HepG2 (cell line): Measurements from ENCODE around the gene TXNRD2. TPM values are rescaled to one million over a fixed set of nuclear protein-coding genes. Genes with fewer than 3 reads are reported as not detected.

Experiments
- ATF6 ChIP-seq: sonication (generic); formaldehyde crosslinking; conservative IDR thresholded peaks from 2 replicates; pipeline ENCODE4 v1.4.0; 2020; ENCODE audit warnings: missing genetic modification reagents
- ATM ChIP-seq: fragments of 450-650 bp; IDR thresholded peaks from 2 replicates; pipeline ENCODE4 v1.7.1; 2017; ENCODE audit warnings: mild to moderate bottlenecking, borderline replicate concordance
- DMTF1 ChIP-seq: sonication (generic); formaldehyde crosslinking; IDR thresholded peaks from 2 replicates; pipeline ENCODE4 v1.4.0; 2020; ENCODE audit warnings: mild to moderate bottlenecking, missing genetic modification reagents
- FOXK1 ChIP-seq: sonication (generic); formaldehyde crosslinking; IDR thresholded peaks from 2 replicates; pipeline ENCODE4 v1.4.0; 2020; ENCODE audit warnings: low read depth, missing genetic modification reagents, borderline replicate concordance
- GMEB1 ChIP-seq: sonication (generic); formaldehyde crosslinking; IDR thresholded peaks from 2 replicates; pipeline ENCODE4 v1.5.1; 2020; ENCODE audit warnings: missing genetic modification reagents, mild to moderate bottlenecking, borderline replicate concordance
- HES4 ChIP-seq: sonication (generic); formaldehyde crosslinking; IDR thresholded peaks from 2 replicates; pipeline ENCODE4 v1.9.0; 2021; ENCODE audit warnings: mild to moderate bottlenecking, missing genetic modification reagents, borderline replicate concordance
- KAT8 ChIP-seq: IDR thresholded peaks from 2 replicates; pipeline ENCODE4 v1.6.1; 2016; ENCODE audit warnings: missing genetic modification reagents, missing compliant biosample characterization
- LCORL ChIP-seq, 2 experiments: fragments of 450-650 bp in 1 of 2; sonication (generic) in 1 of 2; formaldehyde crosslinking in 1 of 2; IDR thresholded peaks; 2 replicates each; pipeline versions ENCODE4 v1.5.0 to v1.6.1; 2017 to 2020; ENCODE audit warnings: antibody characterized with exemption in 1 of 2, missing genetic modification reagents in 1 of 2
- MED1 ChIP-seq: sonication (generic); formaldehyde crosslinking; IDR thresholded peaks from 2 replicates; pipeline ENCODE4 v1.4.0; 2020; ENCODE audit warnings: missing genetic modification reagents
- MIXL1 ChIP-seq: IDR thresholded peaks from 2 replicates; pipeline ENCODE4 v1.6.1; 2016
- MZF1 ChIP-seq: sonication (generic); formaldehyde crosslinking; IDR thresholded peaks from 2 replicates; pipeline ENCODE4 v1.8.1; 2023; ENCODE audit warnings: mild to moderate bottlenecking, missing genetic modification reagents, borderline replicate concordance
- NR2F6 ChIP-seq, 2 experiments: IDR thresholded peaks; 2 replicates each; pipeline ENCODE4 v1.6.1; 2016; ENCODE audit warnings: antibody characterized with exemption in 1 of 2, mild to moderate bottlenecking in 1 of 2
- PBX3 ChIP-seq: sonication (generic); formaldehyde crosslinking; IDR thresholded peaks from 2 replicates; pipeline ENCODE4 v1.8.1; 2023; ENCODE audit warnings: missing genetic modification reagents, inconsistent platforms, borderline replicate concordance
- SAFB2 ChIP-seq: sonication (generic); formaldehyde crosslinking; IDR thresholded peaks from 2 replicates; pipeline ENCODE4 v1.5.1; 2020; ENCODE audit warnings: missing genetic modification reagents, low read depth, mild to moderate bottlenecking, borderline replicate concordance
- THAP11 ChIP-seq: IDR thresholded peaks from 2 replicates; pipeline ENCODE4 v1.6.1; 2016; ENCODE audit warnings: missing biosample characterization, missing genetic modification reagents
- XBP1 ChIP-seq: sonication (generic); formaldehyde crosslinking; IDR thresholded peaks from 2 replicates; pipeline ENCODE4 v1.5.0; 2020; ENCODE audit warnings: missing genetic modification reagents
- ZNF556 ChIP-seq: sonication (generic); formaldehyde crosslinking; IDR thresholded peaks from 2 replicates; pipeline ENCODE4 v1.4.0; 2020; ENCODE audit warnings: mild to moderate bottlenecking, missing genetic modification reagents, borderline replicate concordance
- ZNF841 ChIP-seq: sonication (generic); formaldehyde crosslinking; IDR thresholded peaks from 2 replicates; pipeline ENCODE4 v1.8.1; 2023; ENCODE audit warnings: missing genetic modification reagents, borderline replicate concordance
- ZXDC ChIP-seq: sonication (generic); formaldehyde crosslinking; IDR thresholded peaks from 2 replicates; pipeline ENCODE4 v1.5.0; 2020; ENCODE audit warnings: mild to moderate bottlenecking, missing genetic modification reagents
- polyA plus RNA-seq, 8 experiments: library from polyadenylated mRNA; depleted of rRNA in 3 of 8; stranded (reverse) in 7 of 8; unstranded in 1 of 8; fragments of >200 nt; fragmentation: Illumina TruSeq in 4 of 8; extraction: Trizol in 4 of 8; gene quantifications; 2 replicates each; pipeline versions ENCODE4 v1.2.1 to v1.2.3, GENCODE V29; 2011 to 2016; ENCODE audit warnings: low read depth in 4 of 8, missing spikeins in 1 of 8, mixed read lengths in 1 of 8; ENCODE audit not compliant: insufficient read depth in 1 of 8
- total RNA-seq, 5 experiments: library from RNA; depleted of rRNA; stranded (reverse); fragments of >200 nt; fragmentation: Illumina TruSeq; extraction: Trizol; gene quantifications; 2 replicates each; pipeline ENCODE4 v1.2.3, GENCODE V29; 2016; ENCODE audit warnings: low read depth in 1 of 5

The TXNRD2 gene
- total and polyA plus RNA-seq, 2 of the 13 experiments (the other 11 are each of a cell fraction or from before 2014, with no cell fraction given), result 17.5 to 18.6 TPM

GRCh38 chr22:19892257-19892879 is 49.2 kb downstream of the TXNRD2 start (continued):
- TF ChIP-seq DMTF1 (0 out of 2 replicates have a peak, but pooled peaks have one; percentile 72), SAFB2 (peak; percentile 88), MIXL1 (peak; percentile 84), GMEB1 (CRISPR knock-in tag) (peak; percentile 58), MZF1 (no peak), LCORL (IDR thresholded peaks at IDR 0.05) (no peak), LCORL (CRISPR knock-in tag; IDR thresholded peaks at IDR 0.05) (peak; percentile 85), XBP1 (CRISPR knock-in tag) (peak; percentile 84; the same call in 1 of the 2 replicates), ZXDC (CRISPR knock-in tag) (peak; percentile 92), MED1 (CRISPR knock-in tag) (peak; percentile 88), NR2F6 (IDR thresholded peaks at IDR 0.05) (peak; percentile 97), NR2F6 (CRISPR knock-in tag; IDR thresholded peaks at IDR 0.05) (peak; percentile 99), FOXK1 (peak; percentile 76; the same call in 1 of the 2 replicates), THAP11 (CRISPR knock-in tag) (peak; percentile 67; the same call in 1 of the 2 replicates), ZNF841 (peak; percentile 88; the same call in 1 of the 2 replicates), ATM (no peak), HES4 (CRISPR knock-in tag) (peak; percentile 99), KAT8 (peak; percentile 85), ZNF556 (CRISPR knock-in tag) (0 out of 2 replicates have a peak, but pooled peaks have one; percentile 19), ATF6 (CRISPR knock-in tag) (no peak), PBX3 (CRISPR knock-in tag) (peak; percentile 95)
